ENCODE measurements around the gene MORF4L1.
A peak's percentile ranks its signal among the peaks of the same experiment; 100 is the strongest.
"Not testable (repeated sequence)": the region's sequence is repeated elsewhere in the genome, so short reads cannot be mapped to it uniquely, and the experiment has no call there.

Gene MORF4L1
- total RNA-seq: 268 to 311 (median 277) reads per million in 3 donors

- Histone ChIP-seq H3K27ac (ENCODE audit: insufficient read depth, low read length, poor library complexity, severe bottlenecking) (peak within 1 kb of the TSS; percentile 100), H3K4me3 (ENCODE audit: insufficient read depth, low read depth, low read length, poor library complexity, severe bottlenecking) (peak within 1 kb of the TSS; percentile 100), H3K9me3 (ENCODE audit: control insufficient read depth, low read length) (no peaks in the 10 kb centered on the region), H3K36me3 (ENCODE audit: control insufficient read depth, insufficient read depth, low read length) (no peaks in the 10 kb centered on the region), H3K27me3 (replicated peaks; ENCODE audit: control insufficient read depth, insufficient read depth, low read length, poor library complexity, severe bottlenecking) (no peaks in the 10 kb centered on the region), H3K4me1 (ENCODE audit: control insufficient read depth, insufficient read depth, low read length, poor library complexity, severe bottlenecking) (peaks cover 11% of the 10 kb centered on the region)
- DNase-seq: peak; percentile 91 to 96 (median 93)
These were observed at the start of gene MORF4L1 for GRCh38 chr15:78872155-78872971. MORF4L1 (plus strand) TSS chr15:78872890; CDS start chr15:78873018, 128 bp downstream.

GRCh38 chr15:78828920-78829319, 43.8 kb upstream of the MORF4L1 start:
- DNase-seq: no peak

GRCh38 chr15:78830514-78831228, 42.0 kb upstream of the MORF4L1 start:
- Histone ChIP-seq H3K4me3 (ENCODE audit: insufficient read depth, low read depth, low read length, poor library complexity, severe bottlenecking) (peak overlapping the region; percentile 48), H3K4me1 (ENCODE audit: control insufficient read depth, insufficient read depth, low read length, poor library complexity, severe bottlenecking) (no peaks in the 10 kb centered on the region), H3K36me3 (ENCODE audit: control insufficient read depth, insufficient read depth, low read length) (no peaks in the 10 kb centered on the region), H3K27me3 (replicated peaks; ENCODE audit: control insufficient read depth, insufficient read depth, low read length, poor library complexity, severe bottlenecking) (peaks cover 3% of the 10 kb centered on the region), H3K27ac (ENCODE audit: insufficient read depth, low read length, poor library complexity, severe bottlenecking) (no peak overlapping the region), H3K9me3 (ENCODE audit: control insufficient read depth, low read length) (no peaks in the 10 kb centered on the region)
- no peak for DNase-seq

More at GRCh38 chr15:78828920-78829319, 43.8 kb upstream of the MORF4L1 start:
- Histone ChIP-seq H3K27ac (ENCODE audit: insufficient read depth, low read length, poor library complexity, severe bottlenecking) (no peak overlapping the region), H3K9me3 (ENCODE audit: control insufficient read depth, low read length) (no peaks in the 10 kb centered on the region), H3K4me1 (ENCODE audit: control insufficient read depth, insufficient read depth, low read length, poor library complexity, severe bottlenecking) (no peaks in the 10 kb centered on the region), H3K4me3 (ENCODE audit: insufficient read depth, low read depth, low read length, poor library complexity, severe bottlenecking) (no peak overlapping the region), H3K36me3 (ENCODE audit: control insufficient read depth, insufficient read depth, low read length) (no peaks in the 10 kb centered on the region), H3K27me3 (replicated peaks; ENCODE audit: control insufficient read depth, insufficient read depth, low read length, poor library complexity, severe bottlenecking) (peaks cover 3% of the 10 kb centered on the region)

- DNase-seq: no peak
- H3K4me3 ChIP-seq (ENCODE audit: insufficient read depth, low read depth, low read length, poor library complexity, severe bottlenecking): peak overlapping the region; percentile 48
These were observed 41.2 kb upstream of the MORF4L1 start for GRCh38 chr15:78831229-78832207.

GRCh38 chr15:78836333-78836732, 36.4 kb upstream of the MORF4L1 start:
- Histone ChIP-seq H3K36me3 (ENCODE audit: control insufficient read depth, insufficient read depth, low read length) (no peaks in the 10 kb centered on the region), H3K27me3 (replicated peaks; ENCODE audit: control insufficient read depth, insufficient read depth, low read length, poor library complexity, severe bottlenecking) (no peaks in the 10 kb centered on the region), H3K4me3 (ENCODE audit: insufficient read depth, low read depth, low read length, poor library complexity, severe bottlenecking) (no peak overlapping the region), H3K27ac (ENCODE audit: insufficient read depth, low read length, poor library complexity, severe bottlenecking) (no peak overlapping the region), H3K4me1 (ENCODE audit: control insufficient read depth, insufficient read depth, low read length, poor library complexity, severe bottlenecking) (no peaks in the 10 kb centered on the region), H3K9me3 (ENCODE audit: control insufficient read depth, low read length) (no peaks in the 10 kb centered on the region)
- no peak for DNase-seq

More at GRCh38 chr15:78831229-78832207, 41.2 kb upstream of the MORF4L1 start:
- Histone ChIP-seq H3K27ac (ENCODE audit: insufficient read depth, low read length, poor library complexity, severe bottlenecking) (no peak overlapping the region), H3K4me1 (ENCODE audit: control insufficient read depth, insufficient read depth, low read length, poor library complexity, severe bottlenecking) (no peaks in the 10 kb centered on the region), H3K36me3 (ENCODE audit: control insufficient read depth, insufficient read depth, low read length) (no peaks in the 10 kb centered on the region), H3K27me3 (replicated peaks; ENCODE audit: control insufficient read depth, insufficient read depth, low read length, poor library complexity, severe bottlenecking) (peaks cover 3% of the 10 kb centered on the region), H3K9me3 (ENCODE audit: control insufficient read depth, low read length) (no peaks in the 10 kb centered on the region)

- Histone ChIP-seq H3K27me3 (replicated peaks; ENCODE audit: control insufficient read depth, insufficient read depth, low read length, poor library complexity, severe bottlenecking) (no peaks in the 10 kb centered on the region), H3K9me3 (ENCODE audit: control insufficient read depth, low read length) (no peaks in the 10 kb centered on the region), H3K36me3 (ENCODE audit: control insufficient read depth, insufficient read depth, low read length) (no peaks in the 10 kb centered on the region), H3K4me3 (ENCODE audit: insufficient read depth, low read depth, low read length, poor library complexity, severe bottlenecking) (no peak overlapping the region), H3K4me1 (ENCODE audit: control insufficient read depth, insufficient read depth, low read length, poor library complexity, severe bottlenecking) (no peaks in the 10 kb centered on the region), H3K27ac (ENCODE audit: insufficient read depth, low read length, poor library complexity, severe bottlenecking) (no peak overlapping the region)
- DNase-seq: no peak
These were observed 35.6 kb upstream of the MORF4L1 start for GRCh38 chr15:78837131-78837530.

GRCh38 chr15:78837543-78837942, 35.1 kb upstream of the MORF4L1 start:
- H3K36me3 ChIP-seq (ENCODE audit: control insufficient read depth, insufficient read depth, low read length): no peaks in the 10 kb centered on the region
- no peaks in the 10 kb centered on the region for H3K9me3 ChIP-seq (ENCODE audit: control insufficient read depth, low read length)

GRCh38 chr15:78838489-78838888, 34.2 kb upstream of the MORF4L1 start:
- Histone ChIP-seq H3K4me3 (ENCODE audit: insufficient read depth, low read depth, low read length, poor library complexity, severe bottlenecking) (no peak overlapping the region), H3K36me3 (ENCODE audit: control insufficient read depth, insufficient read depth, low read length) (no peaks in the 10 kb centered on the region), H3K9me3 (ENCODE audit: control insufficient read depth, low read length) (no peaks in the 10 kb centered on the region), H3K4me1 (ENCODE audit: control insufficient read depth, insufficient read depth, low read length, poor library complexity, severe bottlenecking) (no peaks in the 10 kb centered on the region), H3K27me3 (replicated peaks; ENCODE audit: control insufficient read depth, insufficient read depth, low read length, poor library complexity, severe bottlenecking) (no peaks in the 10 kb centered on the region), H3K27ac (ENCODE audit: insufficient read depth, low read length, poor library complexity, severe bottlenecking) (no peak overlapping the region)
- DNase-seq: no peak

More at GRCh38 chr15:78837543-78837942, 35.1 kb upstream of the MORF4L1 start:
- H3K4me3 ChIP-seq (ENCODE audit: insufficient read depth, low read depth, low read length, poor library complexity, severe bottlenecking): no peak overlapping the region
- DNase-seq: no peak
- H3K27ac ChIP-seq (ENCODE audit: insufficient read depth, low read length, poor library complexity, severe bottlenecking): no peak overlapping the region
- H3K27me3 ChIP-seq (replicated peaks; ENCODE audit: control insufficient read depth, insufficient read depth, low read length, poor library complexity, severe bottlenecking): no peaks in the 10 kb centered on the region
- H3K4me1 ChIP-seq (ENCODE audit: control insufficient read depth, insufficient read depth, low read length, poor library complexity, severe bottlenecking): no peaks in the 10 kb centered on the region

GRCh38 chr15:78839151-78839550, 33.5 kb upstream of the MORF4L1 start:
- not testable (repeated sequence) for DNase-seq; H3K4me3 ChIP-seq (ENCODE audit: insufficient read depth, low read depth, low read length, poor library complexity, severe bottlenecking); H3K4me1 ChIP-seq (ENCODE audit: control insufficient read depth, insufficient read depth, low read length, poor library complexity, severe bottlenecking); H3K36me3 ChIP-seq (ENCODE audit: control insufficient read depth, insufficient read depth, low read length); H3K9me3 ChIP-seq (ENCODE audit: control insufficient read depth, low read length); H3K27ac ChIP-seq (ENCODE audit: insufficient read depth, low read length, poor library complexity, severe bottlenecking); H3K27me3 ChIP-seq (replicated peaks; ENCODE audit: control insufficient read depth, insufficient read depth, low read length, poor library complexity, severe bottlenecking)

All from effector memory CD4-positive, alpha-beta T cell (primary cell).